B cell (primary cell): ENCODE data around the gene PPARG.

Experiments used
- CTCF ChIP-seq: fragments of 200-600 bp; IDR thresholded peaks from one replicate; pipeline ENCODE4 v1.8.0; 2022; ENCODE audit warnings: antibody characterized with exemption, mild to moderate bottlenecking
- EZH2 ChIP-seq: IDR thresholded peaks from 2 replicates; pipeline ENCODE4 v1.6.1; 2012; ENCODE audit warnings: borderline replicate concordance, low read depth, mild to moderate bottlenecking, moderate library complexity, low read length; ENCODE audit not compliant: insufficient read depth, poor library complexity, severe bottlenecking

- TF ChIP-seq CTCF (no peak), EZH2 (no peak)
Measured at GRCh38 chr3:12379640-12380429, 91.0 kb downstream of the PPARG start.
